ENCODE measurements around the gene LTB. TPM values are rescaled to one million over a fixed set of nuclear protein-coding genes. Genes with fewer than 3 reads are reported as not detected.

LTB gene
- total RNA-seq, 1 donor from 2014 or later = 5.4 TPM

GRCh38 chr6:31540640-31541039, 41.6 kb downstream of the LTB start:
- H3K9me3 ChIP-seq = no peaks in the 10 kb centered on the region
- H3K27ac ChIP-seq = peak overlapping the region; percentile 97
- H3K4me3 ChIP-seq = peak overlapping the region; percentile 70 to 85
- peaks cover 0 to 43% of the 10 kb centered on the region in 2 donors for H3K36me3 ChIP-seq
- peaks cover 43% of the 10 kb centered on the region for H3K4me1 ChIP-seq
- intact Hi-C loops (cut with DNase I) = no loop called here
- no peak for DNase-seq (ENCODE audit: extremely low spot score in 2 of 2)
- TF ChIP-seq POLR2AphosphoS5 (IDR thresholded peaks at IDR 0.05; ENCODE audit: insufficient read depth in 1 of 2, low read depth in 1 of 2) (no peak), POLR2A (IDR thresholded peaks at IDR 0.05) (no peak), CTCF (IDR thresholded peaks at IDR 0.05) (no peak)
- no peaks in the 10 kb centered on the region for H3K27me3 ChIP-seq

GRCh38 chr6:31538805-31539400, 43.3 kb downstream of the LTB start:
- no peaks in the 10 kb centered on the region for H3K9me3 ChIP-seq
- no peak for DNase-seq (ENCODE audit: extremely low spot score in 2 of 2)
- intact Hi-C loops (cut with DNase I) = no loop called here
- H3K4me1 ChIP-seq = peaks cover 43% of the 10 kb centered on the region
- TF ChIP-seq POLR2AphosphoS5 (IDR thresholded peaks at IDR 0.05; ENCODE audit: insufficient read depth in 1 of 2, low read depth in 1 of 2) = no peak
- TF ChIP-seq CTCF (IDR thresholded peaks at IDR 0.05) = no peak
- no peak for TF ChIP-seq POLR2A (IDR thresholded peaks at IDR 0.05)
- peak overlapping the region in 1 of 2 donors; percentile 4 for H3K4me3 ChIP-seq
- H3K36me3 ChIP-seq = peaks cover 0 to 60% of the 10 kb centered on the region in 2 donors
- H3K27ac ChIP-seq = no peak overlapping the region
- no peaks in the 10 kb centered on the region for H3K27me3 ChIP-seq

- H3K36me3 ChIP-seq = peaks cover 0 to 92% of the 10 kb centered on the region in 2 donors
- no peaks in the 10 kb centered on the region for H3K27me3 ChIP-seq
- peaks cover 28% of the 10 kb centered on the region for H3K4me1 ChIP-seq
- H3K4me3 ChIP-seq = no peak overlapping the region
- no peak overlapping the region for H3K27ac ChIP-seq
- intact Hi-C loops (cut with DNase I) = no loop called here
- DNase-seq (ENCODE audit: extremely low spot score in 2 of 2) = no peak
- no peak for TF ChIP-seq POLR2AphosphoS5 (IDR thresholded peaks at IDR 0.05; ENCODE audit: insufficient read depth in 1 of 2, low read depth in 1 of 2)
- H3K9me3 ChIP-seq = no peaks in the 10 kb centered on the region
Measured at GRCh38 chr6:31535538-31536324, 46.5 kb downstream of the LTB start.

GRCh38 chr6:31534521-31535040, 47.6 kb downstream of the LTB start:
- intact Hi-C loops (cut with DNase I) = no loop called here
- no peak for TF ChIP-seq POLR2AphosphoS5 (IDR thresholded peaks at IDR 0.05; ENCODE audit: insufficient read depth in 1 of 2, low read depth in 1 of 2)
- no peak for TF ChIP-seq CTCF (IDR thresholded peaks at IDR 0.05)
- TF ChIP-seq POLR2A (IDR thresholded peaks at IDR 0.05) = no peak
- H3K27me3 ChIP-seq = no peaks in the 10 kb centered on the region
- H3K9me3 ChIP-seq = no peaks in the 10 kb centered on the region
- H3K36me3 ChIP-seq = peaks cover 0 to 99% of the 10 kb centered on the region in 2 donors
- H3K4me3 ChIP-seq = no peak overlapping the region
- no peak for DNase-seq (ENCODE audit: extremely low spot score in 2 of 2)
- no peak overlapping the region for H3K27ac ChIP-seq
- peaks cover 16% of the 10 kb centered on the region for H3K4me1 ChIP-seq

GRCh38 chr6:31534011-31534410, 48.2 kb downstream of the LTB start:
- intact Hi-C loops (cut with DNase I) = no loop called here
- Histone ChIP-seq H3K27me3 (no peaks in the 10 kb centered on the region), H3K4me1 (peaks cover 10% of the 10 kb centered on the region), H3K36me3 (peaks cover 0 to 93% of the 10 kb centered on the region in 2 donors), H3K9me3 (no peaks in the 10 kb centered on the region), H3K27ac (no peak overlapping the region), H3K4me3 (no peak overlapping the region)
- no peak for DNase-seq (ENCODE audit: extremely low spot score in 2 of 2)
- TF ChIP-seq POLR2A (IDR thresholded peaks at IDR 0.05) = no peak
- TF ChIP-seq CTCF (IDR thresholded peaks at IDR 0.05) = no peak
- TF ChIP-seq POLR2AphosphoS5 (IDR thresholded peaks at IDR 0.05; ENCODE audit: insufficient read depth in 1 of 2, low read depth in 1 of 2) = no peak

All from vagina (tissue), 2 donors.